UCSD-AML1 (cell line): ENCODE results near the gene MYO5A.
"Not testable (repeated sequence)": the region's sequence is repeated elsewhere in the genome, so short reads cannot be mapped to it uniquely, and the experiment has no call there.

Experiments
- DNase-seq: peaks from one replicate; lab custom pipeline; 2025; ENCODE audit not compliant: unreplicated experiment; lab: John Stamatoyannopoulos, UW

The MYO5A gene

GRCh38 chr15:52295421-52296001, 233.2 kb downstream of the MYO5A start, which contains the start of gene MYO5C:
TSS of gene MYO5C (minus strand) at chr15:52295804. CDS start at chr15:52295636, 168 bp downstream.
- peak; percentile 75 for DNase-seq

GRCh38 chr15:52294881-52295420, 233.7 kb downstream of the MYO5A start:
- no peak for DNase-seq

- no peak for DNase-seq
These were observed 235.8 kb downstream of the MYO5A start for GRCh38 chr15:52292780-52293392.

GRCh38 chr15:52291204-52291603, 237.5 kb downstream of the MYO5A start:
- DNase-seq, result no peak

- no peak for DNase-seq
These were observed 237.9 kb downstream of the MYO5A start for GRCh38 chr15:52290800-52291199.

GRCh38 chr15:52290329-52290728, 238.4 kb downstream of the MYO5A start:
- no peak for DNase-seq

- peak; percentile 23 for DNase-seq
These were observed 239.0 kb downstream of the MYO5A start for GRCh38 chr15:52289629-52290081.

- DNase-seq, result no peak
These were observed 239.7 kb downstream of the MYO5A start for GRCh38 chr15:52288986-52289385.

GRCh38 chr15:52288051-52288942, 240.4 kb downstream of the MYO5A start:
- DNase-seq, result no peak

GRCh38 chr15:52287114-52287513, 241.6 kb downstream of the MYO5A start:
- no peak for DNase-seq

- DNase-seq, result not testable (repeated sequence)
These were observed 242.7 kb downstream of the MYO5A start for GRCh38 chr15:52285941-52286340.

- no peak for DNase-seq
These were observed 244.5 kb downstream of the MYO5A start for GRCh38 chr15:52284164-52284563.

GRCh38 chr15:52283281-52283680, 245.4 kb downstream of the MYO5A start:
- no peak for DNase-seq

- DNase-seq, result no peak
These were observed 246.3 kb downstream of the MYO5A start for GRCh38 chr15:52282418-52282817.

GRCh38 chr15:52281085-52282035, 247.3 kb downstream of the MYO5A start:
- no peak for DNase-seq

GRCh38 chr15:52280326-52281084, 248.2 kb downstream of the MYO5A start:
- no peak for DNase-seq

GRCh38 chr15:52278636-52279367, 249.9 kb downstream of the MYO5A start:
- no peak for DNase-seq

GRCh38 chr15:52278135-52278534, 250.5 kb downstream of the MYO5A start:
- DNase-seq, result no peak

- no peak for DNase-seq
These were observed 251.1 kb downstream of the MYO5A start for GRCh38 chr15:52277575-52277974.
